SHP77 (cell line): ENCODE results near the gene MARS1.

Experiments used
- DNase-seq, 2 experiments: peaks; one replicate each; lab custom pipeline; 2025; lab: John Stamatoyannopoulos, UW

The MARS1 gene

GRCh38 chr12:57518176-57518919 is 30.5 kb downstream of the MARS1 start:
- no peak for DNase-seq

- DNase-seq = no peak
Observed at GRCh38 chr12:57518920-57519795, 31.3 kb downstream of the MARS1 start.

GRCh38 chr12:57519796-57520052 is 31.9 kb downstream of the MARS1 start:
- no peak for DNase-seq

- DNase-seq = peak; percentile 98 to 99
Observed at GRCh38 chr12:57520053-57520818, 32.4 kb downstream of the MARS1 start, which contains the start of gene DDIT3. DDIT3 (minus strand) TSS chr12:57520514; CDS start chr12:57517406, 3,108 bp downstream.

GRCh38 chr12:57521525-57522010 is 33.7 kb downstream of the MARS1 start:
- peak; percentile 44 to 53 for DNase-seq

- peak; percentile 71 to 81 for DNase-seq
Observed at GRCh38 chr12:57522011-57522886, 34.4 kb downstream of the MARS1 start, which contains the start of gene MBD6. MBD6 (plus strand) TSS chr12:57522824; CDS start chr12:57524304, 1,480 bp downstream.

GRCh38 chr12:57522887-57523705 is 35.2 kb downstream of the MARS1 start:
- no peak for DNase-seq

GRCh38 chr12:57523706-57524614 is 36.1 kb downstream of the MARS1 start:
- no peak for DNase-seq

GRCh38 chr12:57524814-57525614 is 37.1 kb downstream of the MARS1 start:
- no peak for DNase-seq

- no peak for DNase-seq
Observed at GRCh38 chr12:57525615-57526383, 37.9 kb downstream of the MARS1 start.

- no peak for DNase-seq
Observed at GRCh38 chr12:57526477-57527126, 38.7 kb downstream of the MARS1 start.

GRCh38 chr12:57527184-57527583 is 39.3 kb downstream of the MARS1 start:
- no peak for DNase-seq

- no peak for DNase-seq
Observed at GRCh38 chr12:57528176-57528575, 40.3 kb downstream of the MARS1 start.

- DNase-seq = no peak
Observed at GRCh38 chr12:57528831-57529555, 41.1 kb downstream of the MARS1 start.

GRCh38 chr12:57529831-57530230 is 42.0 kb downstream of the MARS1 start:
- DNase-seq = no peak

- no peak for DNase-seq
Observed at GRCh38 chr12:57530396-57531142, 42.7 kb downstream of the MARS1 start.
